ENCODE data around the gene MGAT4A. TPM values are rescaled to one million over a fixed set of nuclear protein-coding genes. Genes with fewer than 3 reads are reported as not detected.
A peak's percentile ranks its signal among the peaks of the same experiment; 100 is the strongest.

MGAT4A gene
- total and polyA plus RNA-seq, 3 experiments from 2014 or later, result 65.2 to 211 (median 66.8) TPM

DNA sequence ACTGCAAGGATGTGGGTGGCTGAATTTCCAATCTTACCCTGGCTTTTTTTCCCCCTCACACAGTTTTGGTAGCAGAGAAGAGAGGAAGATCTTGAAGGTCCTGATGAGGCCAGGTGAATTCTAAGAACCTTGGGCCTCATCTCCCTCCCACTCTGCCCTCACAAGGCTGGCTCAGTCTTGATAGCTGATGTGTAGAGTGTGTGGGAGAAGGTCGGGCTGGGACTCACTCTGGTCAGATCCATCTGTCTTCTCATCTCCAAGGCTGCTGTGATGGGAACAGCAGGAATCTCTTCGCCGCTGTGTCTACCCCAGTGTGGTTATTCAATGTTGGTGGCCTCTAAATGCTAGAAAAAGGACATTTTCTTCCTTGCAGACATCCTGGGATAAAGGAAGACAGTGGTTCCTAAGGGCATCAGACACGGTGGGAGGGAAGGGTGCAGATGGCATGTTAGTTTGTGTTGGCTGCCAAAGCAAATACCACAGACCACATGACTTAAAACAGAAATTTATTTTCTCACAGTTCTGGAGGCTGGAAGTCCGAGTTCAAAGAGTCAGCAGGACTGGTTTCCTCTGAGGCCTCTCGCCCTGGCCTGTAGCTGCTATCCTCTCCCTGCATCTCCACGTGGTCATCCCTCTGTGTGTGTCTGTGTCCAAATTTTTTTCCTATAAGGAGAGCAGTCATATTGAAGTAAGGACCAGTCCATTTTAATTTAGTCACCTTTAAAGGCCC is 37.6 kb upstream of the MGAT4A start:
- H3K36me3 ChIP-seq (ENCODE audit: insufficient read depth, low read length), result no peaks in the 10 kb centered on the region
- peaks cover 0 to 2% of the 10 kb centered on the region in 2 donors for H3K27me3 Mint-ChIP-seq
- no peak for DNase-seq
- ChIA-PET CTCF (interaction anchor here (1.0 to 3.5 kb wide), 5 partner anchors 9 to 119 kb away, joined by 3 to 23 read pairs (median 4); no protein-coding TSS in a partner anchor), POLR2A (interaction anchor here (0.6 kb wide), 1 partner anchor 1910 kb away, joined by 3 read pairs; no protein-coding TSS in a partner anchor)
- H3K4me3 Mint-ChIP-seq, result peak overlapping the region; percentile 62 to 90 (median 70)
- no peaks in the 10 kb centered on the region for H3K9me3 ChIP-seq (ENCODE audit: low read length)
- H3K4me1 Mint-ChIP-seq, result peaks cover 79 to 92% (median 88%) of the 10 kb centered on the region in 3 donors
- H3K4me3 ChIP-seq (ENCODE audit: low read length), result peak overlapping the region; percentile 36
- H3K27ac Mint-ChIP-seq, result peak overlapping the region; percentile 86 to 100 (median 97)
- H3K4me1 ChIP-seq (ENCODE audit: insufficient read depth, low read length), result peaks cover 68% of the 10 kb centered on the region
- no peaks in the 10 kb centered on the region for H3K9me3 Mint-ChIP-seq
- H3K36me3 Mint-ChIP-seq, result peaks cover 0 to 11% (median 5%) of the 10 kb centered on the region in 3 donors
- no peak overlapping the region for H3K27ac ChIP-seq (ENCODE audit: low read depth, low read length)
- H3K27me3 ChIP-seq (ENCODE audit: insufficient read depth, low read length, poor library complexity, severe bottlenecking), result no peaks in the 10 kb centered on the region

DNA sequence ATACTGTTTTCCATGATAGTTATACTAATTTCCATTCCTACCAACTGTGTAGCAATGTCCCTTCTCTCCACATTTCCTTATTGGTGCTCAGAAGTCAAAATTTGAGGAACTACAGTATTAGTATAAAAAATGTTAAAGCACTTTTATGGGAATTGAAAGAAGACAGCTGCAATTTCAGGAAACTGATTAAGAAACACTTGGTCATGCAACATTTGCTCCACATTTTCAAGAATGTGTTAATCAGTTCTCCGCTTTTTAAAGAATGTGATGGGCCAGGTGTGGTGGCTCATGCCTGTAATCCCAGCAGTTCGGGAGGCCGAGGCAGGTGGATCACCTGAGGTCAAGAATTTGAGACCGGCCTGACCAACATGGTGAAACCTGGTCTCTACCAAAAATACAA is 33.6 kb upstream of the MGAT4A start:
- Histone ChIP-seq H3K9me3 (ENCODE audit: low read length) (no peaks in the 10 kb centered on the region), H3K27me3 (ENCODE audit: insufficient read depth, low read length, poor library complexity, severe bottlenecking) (no peaks in the 10 kb centered on the region), H3K27ac (ENCODE audit: low read depth, low read length) (no peak overlapping the region), H3K36me3 (ENCODE audit: insufficient read depth, low read length) (no peaks in the 10 kb centered on the region), H3K4me1 (ENCODE audit: insufficient read depth, low read length) (peaks cover 68% of the 10 kb centered on the region), H3K4me3 (ENCODE audit: low read length) (no peak overlapping the region)
- Mint-ChIP-seq H3K4me3 (no peak overlapping the region), H3K36me3 (peaks cover 0 to 5% (median 5%) of the 10 kb centered on the region in 3 donors), H3K4me1 (peaks cover 70 to 91% (median 86%) of the 10 kb centered on the region in 3 donors), H3K27me3 (no peaks in the 10 kb centered on the region), H3K9me3 (no peaks in the 10 kb centered on the region), H3K27ac (peak overlapping the region in 4 of 8 donors; percentile 35 to 87 (median 72))
- ChIA-PET POLR2A (interaction anchor here (0.6 kb wide), 1 partner anchor 1741 kb away, joined by 3 read pairs; no protein-coding TSS in a partner anchor), CTCF (interaction anchor here (0.8 kb wide), 1 partner anchor 34 kb away, joined by 3 read pairs; no protein-coding TSS in a partner anchor)
- no peak for DNase-seq

DNA sequence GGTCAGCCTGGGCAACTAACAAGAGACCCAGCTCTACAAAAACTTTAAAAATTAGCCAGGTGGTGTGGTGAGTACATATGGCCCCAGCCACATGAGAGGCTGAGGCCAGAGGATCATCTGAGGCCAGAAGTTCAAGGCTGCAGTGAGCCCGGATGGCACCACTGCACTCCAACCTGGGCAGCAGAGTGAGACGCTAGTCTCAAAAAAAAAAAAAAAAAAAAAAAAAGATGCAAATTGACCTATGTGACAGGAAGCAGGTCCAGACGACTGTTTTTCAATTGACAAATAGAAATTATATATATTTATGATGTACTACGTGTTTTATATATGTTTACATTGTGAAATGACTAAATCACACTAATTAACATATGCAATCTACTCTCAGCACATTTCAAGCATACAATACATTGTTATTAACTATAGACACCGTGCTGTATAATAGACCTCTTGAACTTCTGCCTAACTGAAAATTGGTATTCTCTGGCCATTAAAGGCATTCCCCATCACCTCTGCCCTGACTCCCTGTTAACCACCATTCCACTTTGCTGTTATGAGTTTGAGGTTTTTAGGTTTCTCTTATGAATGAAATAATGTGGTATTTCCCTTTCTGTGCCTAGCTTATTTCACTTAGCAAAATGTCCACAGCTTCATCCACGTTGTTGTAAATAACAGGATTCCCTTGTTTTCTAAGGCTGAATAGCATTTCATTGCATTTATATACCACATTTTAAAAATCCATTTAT is 32.4 kb upstream of the MGAT4A start:
- Mint-ChIP-seq H3K4me3 (peak overlapping the region in 1 of 7 donors; percentile 38), H3K9me3 (no peaks in the 10 kb centered on the region), H3K4me1 (peaks cover 67 to 90% (median 84%) of the 10 kb centered on the region in 3 donors), H3K36me3 (peaks cover 0 to 5% (median 5%) of the 10 kb centered on the region in 3 donors), H3K27ac (peak overlapping the region in 6 of 8 donors; percentile 2 to 87 (median 73)), H3K27me3 (no peaks in the 10 kb centered on the region)
- no peaks in the 10 kb centered on the region for H3K36me3 ChIP-seq (ENCODE audit: insufficient read depth, low read length)
- no peak overlapping the region for H3K27ac ChIP-seq (ENCODE audit: low read depth, low read length)
- no peak for DNase-seq
- peaks cover 68% of the 10 kb centered on the region for H3K4me1 ChIP-seq (ENCODE audit: insufficient read depth, low read length)
- ChIA-PET CTCF (no interaction called here), POLR2A (no interaction called here)
- H3K4me3 ChIP-seq (ENCODE audit: low read length), result no peak overlapping the region
- H3K27me3 ChIP-seq (ENCODE audit: insufficient read depth, low read length, poor library complexity, severe bottlenecking), result no peaks in the 10 kb centered on the region
- H3K9me3 ChIP-seq (ENCODE audit: low read length), result no peaks in the 10 kb centered on the region

DNA sequence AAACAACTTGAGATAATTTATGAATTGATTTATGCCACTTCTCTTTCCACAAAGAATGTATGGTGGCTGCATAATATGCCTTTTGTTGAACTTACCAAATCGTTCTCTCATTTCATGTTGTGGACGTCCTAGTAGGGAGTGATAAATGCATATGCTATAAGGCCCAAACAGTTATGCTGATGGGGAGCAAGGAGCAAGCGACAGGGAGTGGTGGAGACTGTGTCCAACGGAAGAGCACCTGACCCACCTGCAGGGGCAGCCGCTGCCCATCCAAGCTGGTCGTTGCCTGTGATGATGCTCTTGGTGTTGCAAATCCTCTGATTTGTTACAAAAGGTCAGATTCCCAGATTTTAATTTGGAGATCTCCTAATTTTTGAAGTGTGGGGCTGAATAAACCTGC is 31.0 kb upstream of the MGAT4A start:
- Histone ChIP-seq H3K36me3 (ENCODE audit: insufficient read depth, low read length) (no peaks in the 10 kb centered on the region), H3K27ac (ENCODE audit: low read depth, low read length) (no peak overlapping the region), H3K4me1 (ENCODE audit: insufficient read depth, low read length) (peaks cover 68% of the 10 kb centered on the region), H3K4me3 (ENCODE audit: low read length) (no peak overlapping the region), H3K9me3 (ENCODE audit: low read length) (no peaks in the 10 kb centered on the region), H3K27me3 (ENCODE audit: insufficient read depth, low read length, poor library complexity, severe bottlenecking) (no peaks in the 10 kb centered on the region)
- no peak for DNase-seq
- peak overlapping the region; percentile 6 to 91 (median 85) for H3K27ac Mint-ChIP-seq
- CTCF ChIA-PET, result interaction anchor here (0.9 to 4.9 kb wide), 3 partner anchors 9 to 31 kb away, joined by 3 to 23 read pairs (median 4); partner anchors contain the start of gene MGAT4A
- POLR2A ChIA-PET, result interaction anchor here (0.7 to 1.2 kb wide), 3 partner anchors 9 to 103 kb away, joined by 4 to 16 read pairs (median 5); partner anchors contain the start of gene MGAT4A
- H3K27me3 Mint-ChIP-seq, result no peaks in the 10 kb centered on the region
- H3K9me3 Mint-ChIP-seq, result no peaks in the 10 kb centered on the region
- H3K4me1 Mint-ChIP-seq, result peaks cover 68 to 90% (median 85%) of the 10 kb centered on the region in 3 donors
- H3K36me3 Mint-ChIP-seq, result peaks cover 0 to 5% (median 5%) of the 10 kb centered on the region in 3 donors
- peak overlapping the region in 3 of 7 donors; percentile 15 to 76 (median 67) for H3K4me3 Mint-ChIP-seq

DNA sequence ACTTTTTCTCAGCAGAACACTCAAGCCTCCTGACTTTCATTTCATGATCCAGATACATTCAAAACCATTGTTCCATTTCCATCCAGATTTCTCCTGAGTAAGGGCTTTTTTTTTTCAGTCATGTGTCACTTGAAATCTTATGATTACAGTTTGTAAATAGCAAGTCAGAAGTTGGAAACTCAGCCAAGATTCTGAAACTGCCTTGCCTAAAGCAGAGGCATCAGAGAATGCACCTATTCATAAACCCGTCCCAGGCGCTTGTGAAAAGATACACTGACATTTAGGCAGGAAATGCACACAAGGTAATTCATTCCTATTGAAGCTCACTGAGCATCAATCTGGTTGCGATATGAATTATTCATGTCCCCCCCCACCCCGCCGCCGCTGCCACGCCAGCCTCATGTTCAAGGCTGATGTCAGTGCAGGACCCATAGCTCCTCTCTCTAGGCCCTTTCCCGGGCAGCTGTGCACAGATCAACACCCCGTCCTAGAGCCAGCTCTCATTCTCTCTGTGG is 30.4 kb upstream of the MGAT4A start:
- Mint-ChIP-seq H3K4me1 (peaks cover 63 to 90% (median 80%) of the 10 kb centered on the region in 3 donors), H3K36me3 (peaks cover 0 to 5% (median 4%) of the 10 kb centered on the region in 3 donors), H3K4me3 (peak overlapping the region in 5 of 7 donors; percentile 2 to 76 (median 42)), H3K27me3 (no peaks in the 10 kb centered on the region), H3K27ac (peak overlapping the region; percentile 6 to 91 (median 85)), H3K9me3 (no peaks in the 10 kb centered on the region)
- POLR2A ChIA-PET, result interaction anchor here (0.7 to 1.2 kb wide), 3 partner anchors 10 to 103 kb away, joined by 4 to 16 read pairs (median 5); partner anchors contain the start of gene MGAT4A
- CTCF ChIA-PET, result interaction anchor here (0.9 to 4.9 kb wide), 3 partner anchors 9 to 30 kb away, joined by 3 to 23 read pairs (median 4); partner anchors contain the start of gene MGAT4A
- peak in 2 of 5 donors; percentile 58 to 73 for DNase-seq
- Histone ChIP-seq H3K4me1 (ENCODE audit: insufficient read depth, low read length) (peaks cover 68% of the 10 kb centered on the region), H3K9me3 (ENCODE audit: low read length) (no peaks in the 10 kb centered on the region), H3K27me3 (ENCODE audit: insufficient read depth, low read length, poor library complexity, severe bottlenecking) (no peaks in the 10 kb centered on the region), H3K36me3 (ENCODE audit: insufficient read depth, low read length) (no peaks in the 10 kb centered on the region), H3K27ac (ENCODE audit: low read depth, low read length) (no peak overlapping the region), H3K4me3 (ENCODE audit: low read length) (no peak overlapping the region)

DNA sequence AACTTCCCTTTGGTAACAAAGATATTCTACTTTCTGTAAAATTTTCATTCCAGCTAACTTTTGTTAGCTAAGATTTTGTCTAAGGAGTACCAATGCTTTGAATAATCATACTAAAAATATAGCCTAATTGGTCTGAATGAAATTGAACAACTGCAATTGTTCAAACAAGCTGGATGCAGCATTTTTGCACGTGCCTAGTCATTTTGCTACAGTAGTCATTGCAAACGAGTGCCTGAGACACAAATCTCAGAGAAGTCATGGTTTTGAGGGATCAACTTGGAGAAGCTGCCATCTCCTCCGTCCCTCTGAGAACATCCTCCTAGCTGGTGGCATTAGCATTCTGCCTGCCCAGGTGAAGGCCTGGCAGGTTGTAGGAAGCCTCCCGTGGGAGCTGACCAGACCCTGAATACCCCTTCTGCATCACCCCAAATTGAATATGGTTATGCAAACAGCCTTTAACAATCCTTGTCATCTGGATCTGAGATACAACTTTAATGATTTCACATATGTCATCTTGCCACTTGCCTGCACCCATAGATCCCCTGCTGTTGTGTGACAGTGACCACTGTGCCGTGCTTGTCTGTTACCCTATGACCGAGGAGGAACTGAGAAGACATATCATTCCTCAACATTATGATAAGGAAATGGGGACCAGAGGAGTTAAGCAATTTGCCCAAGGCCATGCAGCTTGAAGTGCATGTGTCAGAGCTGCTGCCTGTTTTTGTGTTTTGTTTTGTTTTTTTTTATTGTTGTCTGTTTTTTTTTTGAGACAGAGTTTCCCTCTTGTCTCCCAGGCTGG is 29.1 kb upstream of the MGAT4A start:
- ChIA-PET CTCF (interaction anchor here (0.9 to 4.9 kb wide), 6 partner anchors 8 to 111 kb away, joined by 3 to 23 read pairs (median 4); partner anchors contain the start of gene MGAT4A), POLR2A (interaction anchor here (0.9 to 1.4 kb wide), 4 partner anchors 12 to 30 kb away, joined by 3 to 9 read pairs (median 4); partner anchors contain the start of gene MGAT4A)
- H3K27ac ChIP-seq (ENCODE audit: low read depth, low read length), result no peak overlapping the region
- H3K27me3 ChIP-seq (ENCODE audit: insufficient read depth, low read length, poor library complexity, severe bottlenecking), result no peaks in the 10 kb centered on the region
- H3K4me1 ChIP-seq (ENCODE audit: insufficient read depth, low read length), result peaks cover 69% of the 10 kb centered on the region
- no peaks in the 10 kb centered on the region for H3K9me3 ChIP-seq (ENCODE audit: low read length)
- Mint-ChIP-seq H3K4me3 (peak overlapping the region; percentile 18 to 67 (median 55)), H3K9me3 (no peaks in the 10 kb centered on the region), H3K36me3 (no peaks in the 10 kb centered on the region), H3K4me1 (peaks cover 59 to 90% (median 79%) of the 10 kb centered on the region in 3 donors), H3K27ac (peak overlapping the region; percentile 63 to 99 (median 84)), H3K27me3 (no peaks in the 10 kb centered on the region)
- no peaks in the 10 kb centered on the region for H3K36me3 ChIP-seq (ENCODE audit: insufficient read depth, low read length)
- DNase-seq, result no peak
- no peak overlapping the region for H3K4me3 ChIP-seq (ENCODE audit: low read length)

DNA sequence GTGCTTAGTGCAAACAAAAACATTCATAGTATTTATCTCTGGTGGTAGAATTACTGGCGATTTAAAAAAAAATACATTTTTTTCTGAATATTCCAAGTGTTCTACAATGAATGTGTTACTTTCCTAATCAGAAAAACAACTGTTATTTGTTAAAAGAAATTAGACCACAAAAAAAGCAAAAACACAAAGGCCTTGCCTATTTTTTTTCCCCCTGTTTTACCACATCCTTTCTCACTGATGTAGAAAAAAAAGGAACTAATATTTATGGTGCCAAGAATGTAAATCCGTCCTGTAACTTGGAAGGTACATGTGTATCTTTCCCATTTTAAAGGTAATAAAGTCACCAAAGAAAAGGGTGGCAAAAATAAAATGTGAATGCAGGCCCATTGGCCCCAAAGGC is 28.4 kb upstream of the MGAT4A start:
- CTCF ChIA-PET, result interaction anchor here (1.2 to 4.9 kb wide), 5 partner anchors 9 to 29 kb away, joined by 3 to 23 read pairs (median 5); no protein-coding TSS in a partner anchor
- Histone ChIP-seq H3K36me3 (ENCODE audit: insufficient read depth, low read length) (no peaks in the 10 kb centered on the region), H3K4me1 (ENCODE audit: insufficient read depth, low read length) (peaks cover 69% of the 10 kb centered on the region), H3K4me3 (ENCODE audit: low read length) (no peak overlapping the region), H3K9me3 (ENCODE audit: low read length) (no peaks in the 10 kb centered on the region), H3K27ac (ENCODE audit: low read depth, low read length) (no peak overlapping the region), H3K27me3 (ENCODE audit: insufficient read depth, low read length, poor library complexity, severe bottlenecking) (no peaks in the 10 kb centered on the region)
- Mint-ChIP-seq H3K4me1 (peaks cover 59 to 87% (median 78%) of the 10 kb centered on the region in 3 donors), H3K36me3 (no peaks in the 10 kb centered on the region), H3K27ac (peak overlapping the region; percentile 63 to 99 (median 84)), H3K27me3 (no peaks in the 10 kb centered on the region), H3K9me3 (no peaks in the 10 kb centered on the region), H3K4me3 (peak overlapping the region in 6 of 7 donors; percentile 44 to 67 (median 57))
- DNase-seq, result peak in 2 of 5 donors; percentile 52 to 56
- POLR2A ChIA-PET, result interaction anchor here (0.9 to 1.4 kb wide), 4 partner anchors 12 to 29 kb away, joined by 3 to 9 read pairs (median 4); partner anchors contain the start of gene MGAT4A

All from CD8-positive, alpha-beta memory T cell (primary cell).